GM10248 (cell line): ENCODE results near the gene SLC4A1AP.

Experiments
- CTCF ChIA-PET: fragments of 300-600 bp; sonication (Branson Sonifier 250); formaldehyde crosslinking; extraction: SDS; loops from one replicate; lab custom pipeline; 2021; ENCODE audit warnings: antibody characterized with exemption; lab: Yijun Ruan, JAX
- POLR2A ChIA-PET: fragments of 350-650 bp; sonication (Branson Sonifier 250); formaldehyde crosslinking; extraction: SDS; loops from one replicate; lab custom pipeline; 2020; ENCODE audit warnings: antibody characterized with exemption; lab: Yijun Ruan, JAX
- DNase-seq: peaks from one replicate; pipeline ENCODE4 v3.0.0; 2012; ENCODE audit errors: extremely low spot score
- CTCF ChIP-seq: IDR thresholded peaks from 2 replicates; pipeline ENCODE4 v1.5.1; 2012; ENCODE audit warnings: mild to moderate bottlenecking, low read depth; ENCODE audit errors: extremely low read depth, missing control alignments, control extremely low read depth

The SLC4A1AP gene

GRCh38 chr2:27729198-27729597, 65.5 kb downstream of the SLC4A1AP start:
- POLR2A ChIA-PET: no interaction called here
- no peak for TF ChIP-seq CTCF
- no peak for DNase-seq
- CTCF ChIA-PET: interaction anchor here (1.4 to 1.7 kb wide), 2 partner anchors 15 to 24 kb away, joined by 3 read pairs; no protein-coding TSS in a partner anchor

- POLR2A ChIA-PET: no interaction called here
- TF ChIP-seq CTCF: no peak
- DNase-seq: no peak
- CTCF ChIA-PET: interaction anchor here (1.7 to 2.1 kb wide), 2 partner anchors 15 kb away, joined by 3 to 5 read pairs; no protein-coding TSS in a partner anchor
Measured at GRCh38 chr2:27729614-27730013, 65.9 kb downstream of the SLC4A1AP start.

- CTCF ChIA-PET: interaction anchor here (0.7 to 2.1 kb wide), 2 partner anchors 15 to 26 kb away, joined by 3 to 5 read pairs; no protein-coding TSS in a partner anchor
- TF ChIP-seq CTCF: no peak
- POLR2A ChIA-PET: no interaction called here
- DNase-seq: no peak
Measured at GRCh38 chr2:27730261-27730662, 66.6 kb downstream of the SLC4A1AP start.

GRCh38 chr2:27730980-27731691, 67.4 kb downstream of the SLC4A1AP start:
- POLR2A ChIA-PET: no interaction called here
- CTCF ChIA-PET: interaction anchor here (0.7 to 2.2 kb wide), 3 partner anchors 8 to 27 kb away, joined by 3 to 10 read pairs (median 5); no protein-coding TSS in a partner anchor
- no peak for TF ChIP-seq CTCF
- DNase-seq: no peak

GRCh38 chr2:27734305-27734704, 70.6 kb downstream of the SLC4A1AP start:
- POLR2A ChIA-PET: no interaction called here
- CTCF ChIA-PET: no interaction called here
- TF ChIP-seq CTCF: no peak
- DNase-seq: no peak

- DNase-seq: no peak
- POLR2A ChIA-PET: no interaction called here
- CTCF ChIA-PET: no interaction called here
- no peak for TF ChIP-seq CTCF
Measured at GRCh38 chr2:27735263-27735904, 71.7 kb downstream of the SLC4A1AP start.
